ENCODE results near the gene GCM1.

- TF ChIP-seq JUND (IDR thresholded peaks at IDR 0.05) (no peak), CTCF (IDR thresholded peaks at IDR 0.05 in 2 of 3, conservative IDR thresholded peaks at IDR 0.05 in 1 of 3; ENCODE audit: borderline replicate concordance in 1 of 3, insufficient read depth in 1 of 3, low read depth in 2 of 3, low read length in 2 of 3) (no peak), POLR2AphosphoS5 (IDR thresholded peaks at IDR 0.05; ENCODE audit: low read depth, low read length) (no peak), POLR2A (IDR thresholded peaks at IDR 0.05; ENCODE audit: borderline replicate concordance, extremely low read depth, insufficient read depth, insufficient read length) (no peak)
These were observed 36.8 kb downstream of the GCM1 start for GRCh38 chr6:53111865-53112264.

Data from HCT116 (cell line).